ENCODE data around the gene PDZD2.
"Not testable (repeated sequence)": the region's sequence is repeated elsewhere in the genome, so short reads cannot be mapped to it uniquely, and the experiment has no call there.

DNA sequence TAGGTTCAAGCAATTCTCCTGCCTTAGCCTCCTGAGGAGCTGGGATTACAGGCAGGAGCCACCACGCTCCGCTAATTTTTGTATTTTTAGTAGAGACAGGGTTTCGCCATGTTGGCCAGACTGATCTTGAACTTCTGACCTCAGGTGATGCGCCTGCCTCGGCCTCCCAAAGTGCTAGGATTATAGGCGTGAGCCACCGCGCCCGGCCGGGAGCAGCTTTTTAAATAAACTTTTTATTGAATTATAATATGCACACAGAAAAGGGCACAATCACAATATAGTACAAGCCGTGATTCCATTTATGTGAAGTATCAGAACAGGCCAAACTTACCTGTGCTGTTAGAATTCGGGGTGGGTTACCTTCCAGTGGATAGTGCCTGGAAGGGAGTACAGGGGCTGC, 93.9 kb downstream of the PDZD2 start:
- TF ChIP-seq POLR2AphosphoS5 (IDR thresholded peaks at IDR 0.05; ENCODE audit: low read depth); EZH2phosphoT487 (IDR thresholded peaks at IDR 0.05; ENCODE audit: unreplicated experiment); STAT1 (IDR thresholded peaks at IDR 0.05; ENCODE audit: unreplicated experiment); CREB1 (CRISPR knock-in tag; IDR thresholded peaks at IDR 0.05; ENCODE audit: low read depth); EZH2 (IDR thresholded peaks at IDR 0.05; ENCODE audit: low read depth, unreplicated experiment); JUNB (IDR thresholded peaks at IDR 0.05; ENCODE audit: unreplicated experiment); ZNF114 (CRISPR knock-in tag; IDR thresholded peaks at IDR 0.05); NANOG (IDR thresholded peaks at IDR 0.05; ENCODE audit: borderline replicate concordance): not testable (repeated sequence)
- TF ChIP-seq, protein P1, sequence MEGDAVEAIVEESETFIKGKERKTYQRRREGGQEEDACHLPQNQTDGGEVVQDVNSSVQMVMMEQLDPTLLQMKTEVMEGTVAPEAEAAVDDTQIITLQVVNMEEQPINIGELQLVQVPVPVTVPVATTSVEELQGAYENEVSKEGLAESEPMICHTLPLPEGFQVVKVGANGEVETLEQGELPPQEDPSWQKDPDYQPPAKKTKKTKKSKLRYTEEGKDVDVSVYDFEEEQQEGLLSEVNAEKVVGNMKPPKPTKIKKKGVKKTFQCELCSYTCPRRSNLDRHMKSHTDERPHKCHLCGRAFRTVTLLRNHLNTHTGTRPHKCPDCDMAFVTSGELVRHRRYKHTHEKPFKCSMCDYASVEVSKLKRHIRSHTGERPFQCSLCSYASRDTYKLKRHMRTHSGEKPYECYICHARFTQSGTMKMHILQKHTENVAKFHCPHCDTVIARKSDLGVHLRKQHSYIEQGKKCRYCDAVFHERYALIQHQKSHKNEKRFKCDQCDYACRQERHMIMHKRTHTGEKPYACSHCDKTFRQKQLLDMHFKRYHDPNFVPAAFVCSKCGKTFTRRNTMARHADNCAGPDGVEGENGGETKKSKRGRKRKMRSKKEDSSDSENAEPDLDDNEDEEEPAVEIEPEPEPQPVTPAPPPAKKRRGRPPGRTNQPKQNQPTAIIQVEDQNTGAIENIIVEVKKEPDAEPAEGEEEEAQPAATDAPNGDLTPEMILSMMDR (conservative IDR thresholded peaks at IDR 0.05; ENCODE audit: low read depth in 2 of 2): not testable (repeated sequence)
- TF ChIP-seq, protein P2, sequence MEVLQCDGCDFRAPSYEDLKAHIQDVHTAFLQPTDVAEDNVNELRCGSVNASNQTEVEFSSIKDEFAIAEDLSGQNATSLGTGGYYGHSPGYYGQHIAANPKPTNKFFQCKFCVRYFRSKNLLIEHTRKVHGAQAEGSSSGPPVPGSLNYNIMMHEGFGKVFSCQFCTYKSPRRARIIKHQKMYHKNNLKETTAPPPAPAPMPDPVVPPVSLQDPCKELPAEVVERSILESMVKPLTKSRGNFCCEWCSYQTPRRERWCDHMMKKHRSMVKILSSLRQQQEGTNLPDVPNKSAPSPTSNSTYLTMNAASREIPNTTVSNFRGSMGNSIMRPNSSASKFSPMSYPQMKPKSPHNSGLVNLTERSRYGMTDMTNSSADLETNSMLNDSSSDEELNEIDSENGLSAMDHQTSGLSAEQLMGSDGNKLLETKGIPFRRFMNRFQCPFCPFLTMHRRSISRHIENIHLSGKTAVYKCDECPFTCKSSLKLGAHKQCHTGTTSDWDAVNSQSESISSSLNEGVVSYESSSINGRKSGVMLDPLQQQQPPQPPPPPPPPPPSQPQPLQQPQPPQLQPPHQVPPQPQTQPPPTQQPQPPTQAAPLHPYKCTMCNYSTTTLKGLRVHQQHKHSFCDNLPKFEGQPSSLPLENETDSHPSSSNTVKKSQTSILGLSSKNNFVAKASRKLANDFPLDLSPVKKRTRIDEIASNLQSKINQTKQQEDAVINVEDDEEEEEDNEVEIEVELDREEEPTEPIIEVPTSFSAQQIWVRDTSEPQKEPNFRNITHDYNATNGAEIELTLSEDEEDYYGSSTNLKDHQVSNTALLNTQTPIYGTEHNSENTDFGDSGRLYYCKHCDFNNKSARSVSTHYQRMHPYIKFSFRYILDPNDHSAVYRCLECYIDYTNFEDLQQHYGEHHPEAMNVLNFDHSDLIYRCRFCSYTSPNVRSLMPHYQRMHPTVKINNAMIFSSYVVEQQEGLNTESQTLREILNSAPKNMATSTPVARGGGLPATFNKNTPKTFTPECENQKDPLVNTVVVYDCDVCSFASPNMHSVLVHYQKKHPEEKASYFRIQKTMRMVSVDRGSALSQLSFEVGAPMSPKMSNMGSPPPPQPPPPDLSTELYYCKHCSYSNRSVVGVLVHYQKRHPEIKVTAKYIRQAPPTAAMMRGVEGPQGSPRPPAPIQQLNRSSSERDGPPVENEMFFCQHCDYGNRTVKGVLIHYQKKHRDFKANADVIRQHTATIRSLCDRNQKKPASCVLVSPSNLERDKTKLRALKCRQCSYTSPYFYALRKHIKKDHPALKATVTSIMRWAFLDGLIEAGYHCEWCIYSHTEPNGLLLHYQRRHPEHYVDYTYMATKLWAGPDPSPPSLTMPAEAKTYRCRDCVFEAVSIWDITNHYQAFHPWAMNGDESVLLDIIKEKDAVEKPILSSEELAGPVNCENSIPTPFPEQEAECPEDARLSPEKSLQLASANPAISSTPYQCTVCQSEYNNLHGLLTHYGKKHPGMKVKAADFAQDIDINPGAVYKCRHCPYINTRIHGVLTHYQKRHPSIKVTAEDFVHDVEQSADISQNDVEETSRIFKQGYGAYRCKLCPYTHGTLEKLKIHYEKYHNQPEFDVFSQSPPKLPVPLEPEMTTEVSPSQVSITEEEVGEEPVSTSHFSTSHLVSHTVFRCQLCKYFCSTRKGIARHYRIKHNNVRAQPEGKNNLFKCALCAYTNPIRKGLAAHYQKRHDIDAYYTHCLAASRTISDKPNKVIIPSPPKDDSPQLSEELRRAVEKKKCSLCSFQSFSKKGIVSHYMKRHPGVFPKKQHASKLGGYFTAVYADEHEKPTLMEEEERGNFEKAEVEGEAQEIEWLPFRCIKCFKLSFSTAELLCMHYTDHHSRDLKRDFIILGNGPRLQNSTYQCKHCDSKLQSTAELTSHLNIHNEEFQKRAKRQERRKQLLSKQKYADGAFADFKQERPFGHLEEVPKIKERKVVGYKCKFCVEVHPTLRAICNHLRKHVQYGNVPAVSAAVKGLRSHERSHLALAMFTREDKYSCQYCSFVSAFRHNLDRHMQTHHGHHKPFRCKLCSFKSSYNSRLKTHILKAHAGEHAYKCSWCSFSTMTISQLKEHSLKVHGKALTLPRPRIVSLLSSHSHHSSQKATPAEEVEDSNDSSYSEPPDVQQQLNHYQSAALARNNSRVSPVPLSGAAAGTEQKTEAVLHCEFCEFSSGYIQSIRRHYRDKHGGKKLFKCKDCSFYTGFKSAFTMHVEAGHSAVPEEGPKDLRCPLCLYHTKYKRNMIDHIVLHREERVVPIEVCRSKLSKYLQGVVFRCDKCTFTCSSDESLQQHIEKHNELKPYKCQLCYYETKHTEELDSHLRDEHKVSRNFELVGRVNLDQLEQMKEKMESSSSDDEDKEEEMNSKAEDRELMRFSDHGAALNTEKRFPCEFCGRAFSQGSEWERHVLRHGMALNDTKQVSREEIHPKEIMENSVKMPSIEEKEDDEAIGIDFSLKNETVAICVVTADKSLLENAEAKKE (CRISPR knock-in tag; IDR thresholded peaks at IDR 0.05): not testable (repeated sequence)
- TF ChIP-seq, protein P3, sequence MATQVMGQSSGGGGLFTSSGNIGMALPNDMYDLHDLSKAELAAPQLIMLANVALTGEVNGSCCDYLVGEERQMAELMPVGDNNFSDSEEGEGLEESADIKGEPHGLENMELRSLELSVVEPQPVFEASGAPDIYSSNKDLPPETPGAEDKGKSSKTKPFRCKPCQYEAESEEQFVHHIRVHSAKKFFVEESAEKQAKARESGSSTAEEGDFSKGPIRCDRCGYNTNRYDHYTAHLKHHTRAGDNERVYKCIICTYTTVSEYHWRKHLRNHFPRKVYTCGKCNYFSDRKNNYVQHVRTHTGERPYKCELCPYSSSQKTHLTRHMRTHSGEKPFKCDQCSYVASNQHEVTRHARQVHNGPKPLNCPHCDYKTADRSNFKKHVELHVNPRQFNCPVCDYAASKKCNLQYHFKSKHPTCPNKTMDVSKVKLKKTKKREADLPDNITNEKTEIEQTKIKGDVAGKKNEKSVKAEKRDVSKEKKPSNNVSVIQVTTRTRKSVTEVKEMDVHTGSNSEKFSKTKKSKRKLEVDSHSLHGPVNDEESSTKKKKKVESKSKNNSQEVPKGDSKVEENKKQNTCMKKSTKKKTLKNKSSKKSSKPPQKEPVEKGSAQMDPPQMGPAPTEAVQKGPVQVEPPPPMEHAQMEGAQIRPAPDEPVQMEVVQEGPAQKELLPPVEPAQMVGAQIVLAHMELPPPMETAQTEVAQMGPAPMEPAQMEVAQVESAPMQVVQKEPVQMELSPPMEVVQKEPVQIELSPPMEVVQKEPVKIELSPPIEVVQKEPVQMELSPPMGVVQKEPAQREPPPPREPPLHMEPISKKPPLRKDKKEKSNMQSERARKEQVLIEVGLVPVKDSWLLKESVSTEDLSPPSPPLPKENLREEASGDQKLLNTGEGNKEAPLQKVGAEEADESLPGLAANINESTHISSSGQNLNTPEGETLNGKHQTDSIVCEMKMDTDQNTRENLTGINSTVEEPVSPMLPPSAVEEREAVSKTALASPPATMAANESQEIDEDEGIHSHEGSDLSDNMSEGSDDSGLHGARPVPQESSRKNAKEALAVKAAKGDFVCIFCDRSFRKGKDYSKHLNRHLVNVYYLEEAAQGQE (IDR thresholded peaks at IDR 0.05; ENCODE audit: unreplicated experiment): not testable (repeated sequence)
- TF ChIP-seq, protein P4, sequence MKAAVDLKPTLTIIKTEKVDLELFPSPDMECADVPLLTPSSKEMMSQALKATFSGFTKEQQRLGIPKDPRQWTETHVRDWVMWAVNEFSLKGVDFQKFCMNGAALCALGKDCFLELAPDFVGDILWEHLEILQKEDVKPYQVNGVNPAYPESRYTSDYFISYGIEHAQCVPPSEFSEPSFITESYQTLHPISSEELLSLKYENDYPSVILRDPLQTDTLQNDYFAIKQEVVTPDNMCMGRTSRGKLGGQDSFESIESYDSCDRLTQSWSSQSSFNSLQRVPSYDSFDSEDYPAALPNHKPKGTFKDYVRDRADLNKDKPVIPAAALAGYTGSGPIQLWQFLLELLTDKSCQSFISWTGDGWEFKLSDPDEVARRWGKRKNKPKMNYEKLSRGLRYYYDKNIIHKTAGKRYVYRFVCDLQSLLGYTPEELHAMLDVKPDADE (IDR thresholded peaks at IDR 0.05): not testable (repeated sequence)

Data from GM23338 (cell line).